Left cardiac atrium (tissue), 4 donors: ENCODE data around the gene MTARC1. TPM values are rescaled to one million over a fixed set of nuclear protein-coding genes. Genes with fewer than 3 reads are reported as not detected.

Experiments used
- ATAC-seq, 2 donors: fragments of 200-7000 bp; cut with Tn5 transposase; one replicate each; pipeline ENCODE4 v1.9.1; 2020; ENCODE audit warnings: mild to moderate bottlenecking in 2 of 2, moderate library complexity in 2 of 2
- DNase-seq: peaks from one replicate; pipeline ENCODE4 v3.0.0-alpha.2; 2020
- intact Hi-C, 2 donors: fragments of 100-400 bp; cut with DNase I; formaldehyde crosslinking; loops; one replicate each; pipeline versions ENCODE4 v1.14.1 to v1.15.1; 2022 to 2023
- total RNA-seq, 2 donors: library from RNA; stranded (reverse); fragmentation: NEBNext Ultra II Directional; extraction: Animal tissue kit (Norgen Biotek cat#: 25700); gene quantifications; one replicate each; pipeline ENCODE4 v1.2.1, GENCODE V29; 2021
- donor health status: DM: no; HTN: yes; CAD: no.
- donor health status: DM: no; HTN: yes; CAD: no; lungs with severe emphysema.
- donor health status: DM: yes; HTN: yes; CAD: no.
- donor health status: Dilated cardiomyopathy.

The MTARC1 gene
- total RNA-seq, 2 donors from 2014 or later, result 33.3 to 50.6 TPM

DNA sequence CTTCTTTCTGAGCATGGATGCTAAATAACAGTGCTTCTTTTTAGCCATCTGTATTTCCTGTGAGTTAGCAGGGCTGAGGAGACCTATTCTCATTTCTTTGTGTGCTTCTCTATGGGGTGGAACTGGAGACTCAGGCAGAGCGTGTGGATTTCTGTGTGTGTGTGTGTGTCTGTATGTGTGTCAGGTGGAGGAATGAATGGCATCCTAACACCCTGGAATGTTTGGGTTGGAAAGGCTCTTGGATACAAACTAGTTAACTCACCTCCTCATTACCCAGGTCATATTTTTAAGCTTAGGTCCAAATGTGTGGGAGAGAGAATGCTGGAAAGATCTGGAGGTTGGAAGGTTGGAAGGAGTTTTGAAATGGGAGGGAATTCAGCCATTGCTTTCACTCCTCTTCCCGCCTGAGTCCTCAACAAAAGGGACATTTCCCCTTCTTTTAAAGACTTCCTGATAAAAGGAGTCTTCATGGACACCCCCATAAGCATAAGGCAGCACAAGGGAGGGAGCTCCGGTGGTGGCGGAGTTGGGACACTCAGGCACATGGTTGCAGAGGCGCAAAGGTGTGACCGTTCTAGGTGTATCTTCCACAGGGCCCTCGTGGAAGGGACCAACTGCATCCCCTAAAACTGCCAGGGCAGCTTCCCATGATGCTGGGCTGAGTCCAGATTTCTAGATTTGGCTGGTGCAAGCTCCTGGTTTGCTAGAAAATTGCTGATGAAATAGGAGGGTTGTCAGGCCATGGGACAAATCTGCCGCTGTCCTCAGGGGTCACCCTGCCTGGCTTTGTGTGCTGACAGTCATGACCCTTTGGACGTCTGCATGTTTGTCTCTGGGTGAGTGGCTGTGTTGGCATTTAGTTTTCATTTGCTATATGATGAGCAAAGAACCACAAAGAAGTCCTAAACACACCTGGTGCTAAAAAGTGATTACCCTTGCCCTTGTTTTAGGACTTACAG is 37.6 kb downstream of the MTARC1 start:
- intact Hi-C loops, result no loop called here
- ATAC-seq (no peak), DNase-seq (no peak)

DNA sequence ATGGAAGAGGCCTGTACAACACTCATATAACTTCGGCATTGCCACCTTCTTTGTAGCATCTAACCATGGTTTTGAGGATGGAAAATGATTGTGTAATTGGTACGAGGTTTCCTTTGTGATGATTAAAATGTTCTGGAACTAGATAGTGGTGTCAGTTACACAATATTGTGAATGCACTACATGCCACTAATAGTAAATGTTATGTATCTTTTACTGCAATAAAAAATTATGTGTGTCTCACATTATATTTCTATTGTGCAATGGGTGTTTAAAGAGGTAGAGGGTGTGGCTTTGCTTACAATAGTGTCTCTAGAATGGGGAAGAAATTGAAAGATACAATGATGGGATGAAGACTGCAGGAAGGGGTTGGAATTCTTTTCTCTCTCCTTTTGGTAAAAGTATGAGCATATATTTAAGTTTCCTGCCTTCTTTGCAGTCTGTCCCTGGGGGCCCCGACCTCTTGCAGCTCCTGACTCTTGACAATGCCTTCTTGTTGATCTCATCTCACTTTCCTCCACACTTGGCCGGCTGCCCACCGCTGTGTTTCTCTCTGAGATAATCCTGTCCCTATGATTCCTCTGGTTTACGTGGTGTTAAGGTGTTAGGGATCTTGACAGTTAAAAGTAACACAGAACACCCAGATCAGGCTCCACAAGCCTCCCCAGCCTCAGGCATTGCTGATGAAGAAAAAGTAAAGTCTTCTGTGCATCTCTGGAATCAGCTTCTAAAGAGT is 39.3 kb downstream of the MTARC1 start:
- DNase-seq (no peak), ATAC-seq (no peak)
- intact Hi-C loops, result no loop called here

DNA sequence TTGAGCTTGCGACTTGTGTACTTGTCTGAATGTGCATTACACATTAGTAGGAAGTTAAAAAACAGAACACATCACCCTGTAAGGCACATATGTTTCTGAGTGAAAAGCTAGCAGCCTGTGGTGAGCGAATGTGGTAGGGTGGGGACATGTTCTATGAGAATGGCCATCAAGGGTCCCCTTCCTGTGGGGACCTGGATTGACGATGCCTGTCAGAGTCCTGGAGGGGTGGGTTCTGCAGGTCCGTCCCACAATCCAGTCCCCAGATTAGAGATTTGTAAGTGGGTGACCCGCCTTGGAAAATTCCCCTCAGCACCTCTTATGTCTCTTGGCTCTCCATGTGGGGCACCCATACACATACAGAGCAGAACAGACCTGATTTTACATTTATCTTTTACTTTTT is 40.0 kb downstream of the MTARC1 start:
- DNase-seq (no peak), ATAC-seq (no peak)
- intact Hi-C loops, result no loop called here

DNA sequence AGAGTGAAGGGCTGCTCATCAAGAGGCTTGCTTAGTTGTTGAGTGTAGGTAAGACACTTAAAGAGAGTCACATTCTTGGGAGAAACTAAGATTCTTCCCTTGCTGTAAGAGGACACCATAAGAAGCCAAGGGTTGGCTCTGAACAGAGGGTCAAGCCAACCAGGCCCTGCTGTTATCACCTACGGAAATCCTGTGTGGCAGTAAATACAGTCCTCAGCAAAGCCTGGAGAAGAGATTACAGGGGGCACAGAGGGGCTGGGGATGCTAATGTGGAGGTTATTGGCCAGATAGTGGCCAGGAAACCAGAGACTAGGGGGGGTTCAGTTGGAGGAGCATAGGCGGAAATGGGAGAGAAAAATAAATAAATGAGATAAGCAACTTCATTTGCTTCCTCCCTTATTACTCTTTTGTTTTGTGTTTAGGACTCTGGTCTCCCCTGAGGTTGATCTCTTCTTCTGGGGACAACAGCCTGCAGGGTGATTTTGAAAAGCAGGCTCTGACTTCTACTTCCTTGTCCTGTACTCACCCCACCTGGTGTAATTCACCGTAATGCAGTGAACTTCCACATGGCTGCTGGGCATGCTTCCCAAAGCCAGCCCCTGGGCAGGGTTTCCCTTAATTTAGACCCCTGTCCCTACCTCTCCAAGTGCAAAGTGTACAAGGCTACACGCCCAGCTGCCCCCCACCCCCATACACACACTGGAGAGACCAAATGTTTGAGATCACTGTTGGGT is 40.9 kb downstream of the MTARC1 start:
- no peak for DNase-seq
- peak in 1 of 2 donors; percentile 50 for ATAC-seq
- intact Hi-C loops, result no loop called here

DNA sequence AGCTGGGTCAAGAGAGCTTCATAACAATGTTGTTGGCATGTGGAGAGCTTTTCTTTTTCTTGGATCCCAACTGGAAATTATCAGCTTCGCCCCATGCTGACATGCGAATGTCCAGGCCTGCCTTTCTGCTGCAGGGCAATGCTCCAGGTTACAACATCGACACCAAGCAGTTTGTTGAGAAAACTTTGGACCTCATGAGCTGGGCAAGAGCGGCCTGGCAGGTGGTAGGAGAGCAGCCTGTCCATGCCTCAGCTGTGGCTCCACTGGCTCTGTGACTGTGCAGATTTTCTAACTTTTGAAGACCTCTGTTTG is 41.4 kb downstream of the MTARC1 start:
- intact Hi-C loops, result no loop called here
- ATAC-seq, result peak; percentile 45 to 82
- DNase-seq, result peak; percentile 45

DNA sequence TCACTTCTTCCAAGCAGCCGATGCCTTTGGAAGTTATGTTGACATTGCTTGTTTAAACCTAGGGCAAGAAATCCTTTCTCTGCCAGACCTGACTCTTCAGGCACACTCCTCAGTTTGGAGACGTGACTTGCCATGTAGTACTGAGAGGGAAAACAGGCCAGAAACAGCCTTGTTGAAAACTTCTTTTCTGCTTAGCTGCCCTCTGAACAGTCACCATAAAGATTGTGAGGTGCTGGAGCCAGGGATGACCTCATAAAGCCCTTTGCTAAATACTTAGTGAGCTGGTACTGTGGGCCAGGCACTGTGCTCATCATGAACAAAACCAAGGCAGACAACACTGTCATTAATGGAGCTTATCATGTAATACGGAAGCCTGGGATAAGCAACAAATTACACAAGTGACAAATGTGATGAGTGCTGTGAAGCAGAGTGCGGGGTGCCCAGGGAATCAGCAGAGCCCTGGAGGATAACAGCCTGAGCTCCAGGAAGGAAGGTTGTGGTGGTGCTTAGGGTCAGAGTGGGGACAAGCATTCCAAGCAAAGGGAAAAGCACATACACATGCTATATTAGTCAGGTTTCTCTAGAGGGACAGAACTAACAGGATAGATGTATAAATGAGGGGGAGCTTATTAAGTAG is 42.4 kb downstream of the MTARC1 start:
- intact Hi-C loops, result no loop called here
- ATAC-seq, result peak in 1 of 2 donors; percentile 33
- DNase-seq, result no peak

DNA sequence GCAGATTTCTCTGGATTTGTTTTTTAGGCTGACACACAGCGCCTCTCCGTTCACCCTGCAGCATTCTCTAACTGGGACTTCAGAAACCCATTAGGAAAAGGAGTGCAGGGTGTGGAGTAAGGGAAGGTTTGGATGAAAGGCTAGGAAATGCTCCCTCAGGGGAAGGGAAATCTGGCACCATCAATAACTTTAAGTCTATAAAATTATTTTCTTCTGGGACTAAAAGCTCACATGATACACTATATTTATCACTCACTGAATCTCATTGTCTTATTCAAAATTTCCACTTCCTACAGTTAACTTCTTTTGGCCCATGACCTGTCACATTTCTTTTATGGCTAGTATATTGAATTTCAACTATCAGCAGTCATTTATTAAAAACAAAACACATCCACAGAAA is 46.7 kb downstream of the MTARC1 start:
- no peak for DNase-seq
- ATAC-seq, result peak in 1 of 2 donors; percentile 29
- intact Hi-C loops, result no loop called here

DNA sequence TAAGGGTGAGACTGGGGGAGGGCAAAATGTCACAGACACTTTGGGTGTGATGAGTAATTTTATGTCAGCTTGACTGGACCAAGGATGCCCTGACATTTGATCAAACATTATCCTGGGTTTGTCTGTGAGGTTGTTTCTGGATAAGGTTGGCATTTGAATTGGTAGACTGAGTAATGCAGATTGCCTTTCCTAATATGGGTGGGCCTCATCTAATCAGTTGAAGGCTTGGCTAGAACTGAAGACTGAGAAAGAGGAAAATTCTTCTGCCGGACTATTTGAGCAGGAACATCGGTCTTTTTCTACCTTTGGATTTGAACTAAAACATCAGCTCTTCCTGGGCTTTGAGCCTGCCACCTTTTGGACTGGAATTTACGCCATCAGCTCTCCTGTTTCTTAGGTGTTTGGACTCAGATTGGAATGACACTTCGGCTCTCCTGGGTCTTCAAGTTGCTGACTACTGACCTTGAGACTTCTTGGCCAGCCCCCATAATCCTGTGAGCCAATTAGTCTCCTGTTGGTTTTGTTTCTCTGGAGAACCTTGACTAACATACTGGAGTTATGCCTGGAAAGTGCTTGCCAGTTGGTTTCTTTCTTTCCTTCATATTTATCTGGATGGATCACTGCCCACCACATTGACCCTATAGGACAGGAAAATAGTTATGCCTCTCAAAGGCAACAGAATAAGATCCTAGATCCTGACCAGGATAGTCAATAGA is 47.6 kb downstream of the MTARC1 start:
- intact Hi-C loops, result no loop called here
- no peak for DNase-seq
- ATAC-seq, result no peak

Other genes starting within 250 kb of the MTARC1 start
- 10 to 100 TPM; 22.9 to 31.2 TPM for gene C1orf115, start 96.5 kb upstream of the MTARC1 start, total RNA-seq
- 10 to 100 TPM; 28.7 to 32.7 TPM for gene MTARC2, start 38.6 kb upstream of the MTARC1 start, total RNA-seq
- 10 to 100 TPM in 1 of 2 donors, 1 to 10 TPM in 1; 4.5 to 10.7 TPM for gene HLX, start 92.5 kb downstream of the MTARC1 start, total RNA-seq